GM12878 (cell line): ENCODE results near the gene FTH1.

Experiments
- BRCA1 ChIP-seq: IDR thresholded peaks from 2 replicates; pipeline ENCODE4 v1.6.1; 2011; ENCODE audit warnings: low read depth, low read length, improper control_type of control experiment
- POLR2A ChIP-seq: IDR thresholded peaks from 2 replicates; pipeline ENCODE4 v1.6.1; 2011; ENCODE audit warnings: low read depth, mild to moderate bottlenecking, low read length
- SREBF1 ChIP-seq: IDR thresholded peaks from 2 replicates; pipeline ENCODE4 v1.6.1; 2012; ENCODE audit warnings: mild to moderate bottlenecking, low read length
- TF ChIP-seq, protein P1 (sequence below), 3 experiments: IDR thresholded peaks in 2 of 3; conservative IDR thresholded peaks in 1 of 3; 2 replicates each; pipeline ENCODE4 v1.5.1; 2011; ENCODE audit warnings: low read depth in 3 of 3, low read length in 3 of 3, mild to moderate bottlenecking in 3 of 3, control low read depth in 2 of 3, moderate library complexity in 2 of 3, inconsistent platforms in 1 of 3, mixed read lengths in 1 of 3; ENCODE audit not compliant: control insufficient read depth in 2 of 3, insufficient read depth in 1 of 3; ENCODE audit errors: extremely low read depth in 1 of 3
- TF ChIP-seq, protein P2 (sequence below): IDR thresholded peaks from 2 replicates; pipeline ENCODE4 v1.6.1; 2012; ENCODE audit warnings: low read depth, low read length, improper control_type of control experiment
- TF ChIP-seq, protein P3 (sequence below): IDR thresholded peaks from 2 replicates; pipeline ENCODE4 v1.6.1; 2011; ENCODE audit warnings: low read depth, low read length, improper control_type of control experiment, borderline replicate concordance

DNA sequence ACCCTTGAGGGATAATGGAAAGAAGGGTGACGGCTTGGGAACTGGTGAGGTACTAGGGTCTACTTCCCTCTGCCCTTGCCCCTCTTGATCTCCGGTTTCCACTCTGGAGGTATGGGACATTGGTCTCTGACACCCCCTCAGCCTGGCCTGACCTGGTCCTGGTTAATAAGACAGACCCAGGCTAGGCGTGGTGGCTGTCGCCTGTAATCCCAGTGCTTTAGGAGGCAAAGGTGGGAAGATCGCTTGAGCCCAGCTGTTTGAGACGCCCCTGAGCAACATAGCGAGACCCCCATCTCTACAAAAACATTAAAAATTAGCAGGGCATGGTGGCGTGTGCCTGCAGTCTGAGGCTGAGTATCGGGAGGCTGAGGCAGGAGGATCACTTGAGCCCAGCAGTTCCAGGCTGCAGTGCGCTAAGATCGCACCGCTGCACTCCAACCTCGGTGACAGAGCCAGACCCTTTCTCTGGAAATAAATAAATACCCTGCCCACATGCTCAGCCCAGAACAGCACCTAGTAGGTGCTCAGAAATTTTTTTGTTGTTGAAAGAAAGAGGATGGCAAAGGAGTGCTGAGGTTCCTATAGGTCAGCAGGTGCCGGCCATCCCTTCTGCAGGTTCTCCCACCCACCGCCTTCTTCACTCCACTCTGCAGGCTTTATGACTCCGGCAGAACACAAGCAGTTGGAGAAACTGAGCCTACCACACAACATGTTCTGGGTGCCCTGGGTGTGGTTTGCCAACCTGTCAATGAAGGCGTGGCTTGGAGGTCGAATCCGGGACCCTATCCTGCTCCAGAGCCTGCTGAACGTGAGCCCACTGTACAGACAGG lies 11.0 kb downstream of the FTH1 start:
- TF ChIP-seq BRCA1 (no peak), SREBF1 (no peak), POLR2A (no peak)
- TF ChIP-seq, protein P1, sequence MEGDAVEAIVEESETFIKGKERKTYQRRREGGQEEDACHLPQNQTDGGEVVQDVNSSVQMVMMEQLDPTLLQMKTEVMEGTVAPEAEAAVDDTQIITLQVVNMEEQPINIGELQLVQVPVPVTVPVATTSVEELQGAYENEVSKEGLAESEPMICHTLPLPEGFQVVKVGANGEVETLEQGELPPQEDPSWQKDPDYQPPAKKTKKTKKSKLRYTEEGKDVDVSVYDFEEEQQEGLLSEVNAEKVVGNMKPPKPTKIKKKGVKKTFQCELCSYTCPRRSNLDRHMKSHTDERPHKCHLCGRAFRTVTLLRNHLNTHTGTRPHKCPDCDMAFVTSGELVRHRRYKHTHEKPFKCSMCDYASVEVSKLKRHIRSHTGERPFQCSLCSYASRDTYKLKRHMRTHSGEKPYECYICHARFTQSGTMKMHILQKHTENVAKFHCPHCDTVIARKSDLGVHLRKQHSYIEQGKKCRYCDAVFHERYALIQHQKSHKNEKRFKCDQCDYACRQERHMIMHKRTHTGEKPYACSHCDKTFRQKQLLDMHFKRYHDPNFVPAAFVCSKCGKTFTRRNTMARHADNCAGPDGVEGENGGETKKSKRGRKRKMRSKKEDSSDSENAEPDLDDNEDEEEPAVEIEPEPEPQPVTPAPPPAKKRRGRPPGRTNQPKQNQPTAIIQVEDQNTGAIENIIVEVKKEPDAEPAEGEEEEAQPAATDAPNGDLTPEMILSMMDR (IDR thresholded peaks at IDR 0.05 in 2 of 3, conservative IDR thresholded peaks at IDR 0.05 in 1 of 3; ENCODE audit: control insufficient read depth in 2 of 3, extremely low read depth in 1 of 3, insufficient read depth in 1 of 3, low read depth in 3 of 3, low read length in 3 of 3): no peak
- TF ChIP-seq, protein P2, sequence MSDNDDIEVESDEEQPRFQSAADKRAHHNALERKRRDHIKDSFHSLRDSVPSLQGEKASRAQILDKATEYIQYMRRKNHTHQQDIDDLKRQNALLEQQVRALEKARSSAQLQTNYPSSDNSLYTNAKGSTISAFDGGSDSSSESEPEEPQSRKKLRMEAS: no peak
- TF ChIP-seq, protein P3, sequence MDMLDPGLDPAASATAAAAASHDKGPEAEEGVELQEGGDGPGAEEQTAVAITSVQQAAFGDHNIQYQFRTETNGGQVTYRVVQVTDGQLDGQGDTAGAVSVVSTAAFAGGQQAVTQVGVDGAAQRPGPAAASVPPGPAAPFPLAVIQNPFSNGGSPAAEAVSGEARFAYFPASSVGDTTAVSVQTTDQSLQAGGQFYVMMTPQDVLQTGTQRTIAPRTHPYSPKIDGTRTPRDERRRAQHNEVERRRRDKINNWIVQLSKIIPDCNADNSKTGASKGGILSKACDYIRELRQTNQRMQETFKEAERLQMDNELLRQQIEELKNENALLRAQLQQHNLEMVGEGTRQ: no peak
